Thyroid gland (tissue), 4 donors: ENCODE data around the gene MAMLD1.

Experiments used
- POLR2A ChIP-seq, 2 donors: fragments of 450-650 bp; IDR thresholded peaks; one replicate each; pipeline ENCODE4 v1.6.1; 2017; ENCODE audit warnings: antibody characterized with exemption in 2 of 2, mild to moderate bottlenecking in 2 of 2, moderate library complexity in 1 of 2
- TF ChIP-seq, protein P1 (sequence below), 6 experiments: fragments of 200-600 bp in 3 of 6; fragments of 450-650 bp in 3 of 6; sonication (generic) in 3 of 6; IDR thresholded peaks; one replicate each; pipeline ENCODE4 v1.5.1; 2016 to 2019; ENCODE audit warnings: antibody characterized with exemption in 6 of 6, mild to moderate bottlenecking in 2 of 6, inconsistent platforms in 1 of 6, moderate library complexity in 1 of 6

DNA sequence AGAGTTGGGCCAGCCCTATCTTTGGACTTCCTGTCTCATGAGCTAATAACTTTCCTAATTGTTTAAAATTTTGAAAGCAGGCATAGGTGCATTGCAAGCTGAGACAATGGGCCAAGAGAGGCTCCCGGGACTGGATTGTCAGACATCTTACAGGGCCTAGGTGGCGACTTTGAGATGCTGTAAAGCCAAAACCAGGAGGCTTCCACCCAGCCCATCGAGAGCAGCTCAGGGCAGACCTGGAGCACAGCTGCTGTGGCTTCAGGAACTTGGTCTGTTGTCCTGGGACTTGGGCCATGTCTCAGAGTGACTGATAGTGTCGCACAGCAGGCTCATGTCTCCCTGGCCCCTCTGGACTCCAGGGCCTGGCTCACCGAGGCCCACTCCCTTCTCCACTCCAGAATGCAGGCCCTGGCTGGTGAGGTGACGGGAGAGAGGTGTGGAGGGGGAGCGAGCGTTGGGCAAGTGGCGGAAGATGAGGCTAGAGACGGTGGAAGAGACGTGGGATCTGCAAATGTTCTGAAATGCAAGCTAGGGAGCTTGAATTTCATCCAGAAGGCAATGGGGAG lies 181.2 kb downstream of the MAMLD1 start:
- TF ChIP-seq, protein P1, sequence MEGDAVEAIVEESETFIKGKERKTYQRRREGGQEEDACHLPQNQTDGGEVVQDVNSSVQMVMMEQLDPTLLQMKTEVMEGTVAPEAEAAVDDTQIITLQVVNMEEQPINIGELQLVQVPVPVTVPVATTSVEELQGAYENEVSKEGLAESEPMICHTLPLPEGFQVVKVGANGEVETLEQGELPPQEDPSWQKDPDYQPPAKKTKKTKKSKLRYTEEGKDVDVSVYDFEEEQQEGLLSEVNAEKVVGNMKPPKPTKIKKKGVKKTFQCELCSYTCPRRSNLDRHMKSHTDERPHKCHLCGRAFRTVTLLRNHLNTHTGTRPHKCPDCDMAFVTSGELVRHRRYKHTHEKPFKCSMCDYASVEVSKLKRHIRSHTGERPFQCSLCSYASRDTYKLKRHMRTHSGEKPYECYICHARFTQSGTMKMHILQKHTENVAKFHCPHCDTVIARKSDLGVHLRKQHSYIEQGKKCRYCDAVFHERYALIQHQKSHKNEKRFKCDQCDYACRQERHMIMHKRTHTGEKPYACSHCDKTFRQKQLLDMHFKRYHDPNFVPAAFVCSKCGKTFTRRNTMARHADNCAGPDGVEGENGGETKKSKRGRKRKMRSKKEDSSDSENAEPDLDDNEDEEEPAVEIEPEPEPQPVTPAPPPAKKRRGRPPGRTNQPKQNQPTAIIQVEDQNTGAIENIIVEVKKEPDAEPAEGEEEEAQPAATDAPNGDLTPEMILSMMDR (IDR thresholded peaks at IDR 0.05), result no peak
- TF ChIP-seq POLR2A (IDR thresholded peaks at IDR 0.05), result no peak
